Measurements from ENCODE around the gene CDH19.

GRCh38 chr18:66506178-66506577, 97.7 kb downstream of the CDH19 start:
- no peak for TF ChIP-seq GATA3 (IDR thresholded peaks at IDR 0.05; ENCODE audit: low read depth, low read length)
- no peak for TF ChIP-seq GATA2 (IDR thresholded peaks at IDR 0.05; ENCODE audit: low read depth, low read length)

All from SH-SY5Y (cell line).